HG03565 (cell line): ENCODE data around the gene AP2A1.

Source experiments
- ATAC-seq: cut with Tn5 transposase; IDR thresholded peaks from one replicate; pipeline ENCODE4 v1.9.1; 2021; ENCODE audit warnings: mild to moderate bottlenecking, moderate library complexity; ENCODE audit not compliant: unreplicated experiment

The AP2A1 gene

DNA sequence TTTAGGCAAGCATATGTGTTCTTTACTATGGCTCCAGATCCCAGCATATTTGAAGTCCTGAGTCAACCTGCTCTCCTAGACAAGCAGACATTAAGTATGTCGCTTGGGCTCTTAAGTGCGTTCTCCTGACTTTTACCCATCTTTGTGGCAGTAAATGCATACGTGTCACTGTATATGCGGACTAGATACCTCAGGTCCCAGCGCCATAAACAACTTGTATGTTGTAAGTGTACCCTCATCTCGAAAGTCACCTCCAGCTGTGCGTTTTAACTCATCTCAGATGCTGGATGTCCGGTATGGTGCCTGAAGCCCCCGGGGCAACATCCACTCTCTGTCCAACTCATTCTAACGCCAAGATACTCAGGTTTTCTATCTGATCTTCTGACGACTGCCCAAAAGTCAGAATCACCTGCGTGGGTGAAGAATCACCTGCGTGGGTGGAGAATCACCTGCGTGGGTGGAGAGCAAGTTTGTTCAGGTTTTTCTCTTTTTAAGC lies 85.9 kb downstream of the AP2A1 start:
- no peak for ATAC-seq

- no peak for ATAC-seq
These were observed 87.1 kb downstream of the AP2A1 start for GRCh38 chr19:49853852-49854377.

GRCh38 chr19:49854378-49855263 lies 87.8 kb downstream of the AP2A1 start:
- no peak for ATAC-seq

- ATAC-seq, result no peak
These were observed 88.5 kb downstream of the AP2A1 start for GRCh38 chr19:49855277-49855675.

DNA sequence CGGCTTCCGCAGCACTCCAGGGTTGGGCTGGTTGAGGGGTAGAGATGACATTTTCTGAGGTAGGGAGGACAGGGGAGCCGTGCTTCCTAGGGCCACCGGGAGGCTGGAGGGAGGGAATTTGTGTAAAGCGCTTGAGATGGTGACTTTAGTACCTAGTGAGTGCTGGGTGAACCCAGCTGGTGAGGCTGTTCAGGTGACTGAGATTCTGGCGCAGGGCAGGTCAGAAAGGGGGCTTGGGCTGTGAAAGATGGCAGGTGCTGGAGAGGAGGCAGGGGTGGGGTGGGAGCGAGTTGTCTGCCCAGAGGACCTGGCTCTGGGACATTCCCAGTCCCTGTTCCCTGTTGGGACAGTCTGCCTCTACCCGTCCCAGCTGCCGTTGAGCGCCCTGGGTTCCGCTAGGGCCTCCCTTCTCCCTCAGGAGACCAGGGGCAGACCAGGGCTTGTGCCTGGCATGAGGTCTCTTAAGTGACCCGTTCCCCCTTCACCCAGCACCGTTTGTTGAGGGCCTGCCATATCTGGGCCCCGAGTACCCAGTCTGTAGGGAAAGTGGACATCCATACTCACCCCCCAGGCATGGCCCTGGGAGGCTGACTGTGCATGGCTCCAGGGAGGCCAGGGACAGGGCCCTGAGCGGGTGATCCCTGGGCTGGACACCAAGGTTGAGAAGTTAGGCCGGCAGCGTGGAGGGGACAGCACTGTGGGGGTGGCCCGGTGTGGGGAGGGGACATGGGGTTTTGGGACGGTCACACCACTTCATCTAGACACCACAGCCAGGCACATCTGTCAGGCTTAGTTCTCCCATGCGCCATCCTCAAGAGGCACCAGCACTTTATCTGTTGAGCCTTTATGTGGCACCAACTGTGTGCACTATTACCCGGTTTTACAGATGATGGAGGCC lies 89.1 kb downstream of the AP2A1 start:
- no peak for ATAC-seq

GRCh38 chr19:49856574-49857021 lies 89.8 kb downstream of the AP2A1 start:
- no peak for ATAC-seq
